Ovary (tissue), 9 donors: Measurements from ENCODE around the gene MBD3L2B. TPM values are rescaled to one million over a fixed set of nuclear protein-coding genes. Genes with fewer than 3 reads are reported as not detected.
"Not testable (repeated sequence)": the region's sequence is repeated elsewhere in the genome, so short reads cannot be mapped to it uniquely, and the experiment has no call there.

Source experiments
- DNase-seq, 5 donors: peaks; one replicate each; pipeline ENCODE4 v3.0.0-alpha.2; 2019 to 2020
- H3K27ac ChIP-seq, 2 donors: fragments of 200-600 bp; one replicate each; pipeline versions ENCODE4 v1.5.1 to v1.8.0; 2019 to 2022
- H3K27me3 ChIP-seq: fragments of 200-600 bp; one replicate; pipeline ENCODE4 v1.8.0; 2022
- H3K36me3 ChIP-seq: fragments of 200-600 bp; sonication (generic); one replicate; pipeline ENCODE4 v1.5.1; 2019
- H3K4me1 ChIP-seq: one replicate; pipeline ENCODE4 v1.8.1; 2013; ENCODE audit warnings: mild to moderate bottlenecking, moderate library complexity; ENCODE audit not compliant: insufficient read depth
- H3K4me3 ChIP-seq: fragments of 200-600 bp; sonication (generic); one replicate; pipeline ENCODE4 v1.5.1; 2017
- H3K9me3 ChIP-seq, 2 donors: fragments of 200-600 bp in 1 of 2; sonication (generic) in 1 of 2; one replicate each; pipeline versions ENCODE4 v1.5.1 to v1.8.1; 2013 to 2019; ENCODE audit warnings: mild to moderate bottlenecking in 1 of 2, moderate library complexity in 1 of 2
- EP300 ChIP-seq: sonication (generic); formaldehyde crosslinking; IDR thresholded peaks from one replicate; pipeline ENCODE4 v1.6.1; 2017; ENCODE audit warnings: antibody characterized with exemption
- POLR2A ChIP-seq: fragments of 450-650 bp; IDR thresholded peaks from one replicate; pipeline ENCODE4 v1.6.1; 2017; ENCODE audit warnings: antibody characterized with exemption, mild to moderate bottlenecking, moderate library complexity
- WGBS, 3 donors: extraction: QIAGEN DNeasy Blood & Tissue Kit in 1 of 3; methylation state at CpG; one replicate each; pipeline versions ENCODE4 v1.1.5 to v1.1.7; 2013 to 2017; 5-methylcytosine and 5-hydroxymethylcytosine counted together
- intact Hi-C, 4 donors: fragments of 100-400 bp; cut with DNase I; formaldehyde crosslinking; loops; one replicate each; pipeline versions ENCODE4 v1.11.0 to v1.15.1; 2022 to 2023
- polyA plus RNA-seq, 2 donors: library from polyadenylated mRNA; stranded (reverse); fragments of 200-250 nt in 1 of 2; fragments of 350-450 nt in 1 of 2; fragmentation: Illumina TruSeq in 1 of 2; extraction: RNeasy Lipid Tissue Mini Kit (QIAGEN cat#74804) in 1 of 2; gene quantifications; one replicate each; pipeline ENCODE4 v1.2.3, GENCODE V29; 2013 to 2014
- total RNA-seq, 7 donors: library from RNA; depleted of rRNA in 2 of 7; stranded (reverse); fragments of >200 nt in 2 of 7; fragmentation: NEBNext Ultra II Directional in 3 of 7; extraction: Animal tissue kit (Norgen Biotek cat#: 25700) in 3 of 7; gene quantifications; one replicate each; pipeline versions ENCODE4 v1.1.0 to v1.2.4, GENCODE V29; 2016 to 2023
- TF ChIP-seq, protein P1 (sequence below), 3 donors: fragments of 450-650 bp in 2 of 3; fragments of 200-600 bp in 1 of 3; IDR thresholded peaks; one replicate each; pipeline versions ENCODE4 v1.5.1 to v1.8.0; 2016 to 2022; ENCODE audit warnings: antibody characterized with exemption in 3 of 3, mild to moderate bottlenecking in 1 of 3
- donor health status: DM: no; HTN: no; CAD: no; lungs with moderate emphysema.
- donor health status: DM: no; HTN: no; CAD: no.
- donor health status: Bipolar disorder and iron deficiency.
- donor health status: DM: yes; HTN: yes; CAD: no.
- donor health status: DM: no; HTN: no; CAD: no.
- donor health status: DM: yes; HTN: yes; CAD: no.

The MBD3L2B gene
- total and polyA plus RNA-seq, 9 donors = not detected

GRCh38 chr19:7041563-7041962 is 20.3 kb upstream of the MBD3L2B start:
- DNase-seq, H3K4me1 ChIP-seq, intact Hi-C loops, H3K4me3 ChIP-seq, H3K27me3 ChIP-seq, H3K9me3 ChIP-seq, H3K36me3 ChIP-seq, H3K27ac ChIP-seq: not testable (repeated sequence)
- no CpG with 5 or more reads among the region's 2 CpGs for WGBS, 3 donors

DNA sequence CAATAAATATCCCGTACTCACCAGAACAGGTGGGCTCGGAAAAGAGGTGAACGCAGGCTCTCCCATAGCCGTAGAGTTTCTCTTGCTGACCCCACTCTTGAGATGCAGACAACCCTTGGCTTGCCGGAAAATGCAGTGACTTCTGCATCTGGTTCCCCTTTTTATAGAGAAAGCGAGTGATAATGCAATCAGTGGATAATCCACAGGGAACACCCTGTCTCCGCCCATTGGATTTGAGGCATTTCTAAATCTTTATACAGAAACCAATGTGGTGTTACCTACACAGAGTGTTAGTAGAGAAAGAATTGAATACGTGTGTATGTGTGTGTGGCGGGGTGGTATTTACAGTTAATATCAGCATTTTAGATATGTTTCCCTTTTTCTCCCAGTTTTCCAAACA is 18.8 kb upstream of the MBD3L2B start, which contains the start of gene MBD3L4:
Gene MBD3L4 (minus strand): TSS at position 101 of the 400 bp plus-strand sequence. CDS start 35 bp downstream, at position 66.
- H3K27me3 ChIP-seq, intact Hi-C loops, H3K9me3 ChIP-seq, H3K4me3 ChIP-seq, H3K36me3 ChIP-seq, H3K4me1 ChIP-seq, DNase-seq, H3K27ac ChIP-seq: not testable (repeated sequence)
- WGBS, 3 donors = 57% methylated on average over 1 of the region's 9 CpGs; no CpG with 5 or more reads in 2 of the 3 donors

- H3K4me1 ChIP-seq, DNase-seq, intact Hi-C loops, H3K27ac ChIP-seq, H3K36me3 ChIP-seq, H3K9me3 ChIP-seq, H3K4me3 ChIP-seq, H3K27me3 ChIP-seq: not testable (repeated sequence)
- WGBS, 3 donors = no CpG with 5 or more reads among the region's 9 CpGs
Measured at GRCh38 chr19:7030278-7030677, 9.0 kb upstream of the MBD3L2B start, which contains the start of gene MBD3L5. Gene MBD3L5, plus strand, starts transcription at chr19:7030578. Its CDS starts 34 bp downstream, at chr19:7030612.

GRCh38 chr19:7028790-7029189 is 7.6 kb upstream of the MBD3L2B start:
- DNase-seq, H3K27ac ChIP-seq, H3K27me3 ChIP-seq, H3K4me1 ChIP-seq, intact Hi-C loops, H3K4me3 ChIP-seq, H3K36me3 ChIP-seq, H3K9me3 ChIP-seq: not testable (repeated sequence)
- no CpG with 5 or more reads among the region's 1 CpG for WGBS, 3 donors

GRCh38 chr19:7018828-7019227 is 2.4 kb downstream of the MBD3L2B start:
- no peak for TF ChIP-seq POLR2A
- TF ChIP-seq EP300 = no peak
- TF ChIP-seq, protein P1, sequence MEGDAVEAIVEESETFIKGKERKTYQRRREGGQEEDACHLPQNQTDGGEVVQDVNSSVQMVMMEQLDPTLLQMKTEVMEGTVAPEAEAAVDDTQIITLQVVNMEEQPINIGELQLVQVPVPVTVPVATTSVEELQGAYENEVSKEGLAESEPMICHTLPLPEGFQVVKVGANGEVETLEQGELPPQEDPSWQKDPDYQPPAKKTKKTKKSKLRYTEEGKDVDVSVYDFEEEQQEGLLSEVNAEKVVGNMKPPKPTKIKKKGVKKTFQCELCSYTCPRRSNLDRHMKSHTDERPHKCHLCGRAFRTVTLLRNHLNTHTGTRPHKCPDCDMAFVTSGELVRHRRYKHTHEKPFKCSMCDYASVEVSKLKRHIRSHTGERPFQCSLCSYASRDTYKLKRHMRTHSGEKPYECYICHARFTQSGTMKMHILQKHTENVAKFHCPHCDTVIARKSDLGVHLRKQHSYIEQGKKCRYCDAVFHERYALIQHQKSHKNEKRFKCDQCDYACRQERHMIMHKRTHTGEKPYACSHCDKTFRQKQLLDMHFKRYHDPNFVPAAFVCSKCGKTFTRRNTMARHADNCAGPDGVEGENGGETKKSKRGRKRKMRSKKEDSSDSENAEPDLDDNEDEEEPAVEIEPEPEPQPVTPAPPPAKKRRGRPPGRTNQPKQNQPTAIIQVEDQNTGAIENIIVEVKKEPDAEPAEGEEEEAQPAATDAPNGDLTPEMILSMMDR (IDR thresholded peaks at IDR 0.05) = no peak
- DNase-seq = no peak
- WGBS, 3 donors = 75 to 78% (median 78%) methylated on average over 6 of the region's 6 CpGs

GRCh38 chr19:7013678-7014077 is 7.6 kb downstream of the MBD3L2B start:
- no peak overlapping the region for H3K27ac ChIP-seq

More at GRCh38 chr19:7018828-7019227, 2.4 kb downstream of the MBD3L2B start:
- Histone ChIP-seq H3K4me3 (no peak overlapping the region), H3K36me3 (no peaks in the 10 kb centered on the region), H3K27ac (no peak overlapping the region), H3K9me3 (no peaks in the 10 kb centered on the region), H3K27me3 (no peaks in the 10 kb centered on the region), H3K4me1 (no peaks in the 10 kb centered on the region)
- intact Hi-C loops = no loop called here

More at GRCh38 chr19:7013678-7014077, 7.6 kb downstream of the MBD3L2B start:
- TF ChIP-seq EP300 = no peak
- TF ChIP-seq, protein P1 (IDR thresholded peaks at IDR 0.05) = no peak
- TF ChIP-seq POLR2A = no peak
- no peaks in the 10 kb centered on the region for H3K4me1 ChIP-seq
- no peaks in the 10 kb centered on the region for H3K9me3 ChIP-seq
- H3K27me3 ChIP-seq = no peaks in the 10 kb centered on the region
- H3K36me3 ChIP-seq = no peaks in the 10 kb centered on the region
- WGBS, 3 donors = 33 to 44% (median 43%) methylated on average over 4 of the region's 4 CpGs
- no peak for DNase-seq
- intact Hi-C loops = no loop called here
- H3K4me3 ChIP-seq = no peak overlapping the region
